ENCODE results near the gene RUNX1.

Gene RUNX1

DNA sequence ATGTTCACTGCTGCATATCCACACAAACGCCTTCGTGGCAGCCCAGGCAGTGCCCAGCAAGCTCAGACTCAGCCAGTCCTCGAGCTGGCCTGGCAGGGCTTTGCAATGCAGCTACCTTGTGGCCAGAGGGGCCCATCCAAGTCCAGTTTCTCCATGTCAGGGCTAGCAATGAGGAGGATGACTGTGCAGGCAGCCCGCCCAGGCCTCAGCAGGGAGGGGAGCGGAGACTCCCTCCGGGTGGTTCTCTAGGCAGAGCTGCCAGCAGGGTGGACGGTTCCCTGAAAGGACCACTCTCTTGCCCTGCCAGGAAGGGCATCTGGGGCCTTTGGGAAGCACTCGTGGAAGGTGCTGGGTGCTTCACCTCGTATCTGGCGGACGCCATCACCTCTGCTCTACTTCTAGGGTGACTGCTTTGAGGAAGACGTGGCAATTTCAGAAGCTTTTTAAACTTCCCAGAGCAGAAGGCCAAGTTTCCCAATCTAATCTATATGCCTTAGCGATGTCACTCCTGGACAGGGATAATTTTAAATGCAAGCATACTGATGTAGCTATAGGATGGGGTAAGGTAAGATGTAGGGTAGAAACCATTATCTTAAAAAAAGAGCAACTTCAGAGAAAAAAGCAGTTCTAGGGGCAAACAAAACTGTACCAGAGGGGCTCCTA lies 56.2 kb downstream of the RUNX1 start:
- no peak for DNase-seq (ENCODE audit: low spot score)

DNA sequence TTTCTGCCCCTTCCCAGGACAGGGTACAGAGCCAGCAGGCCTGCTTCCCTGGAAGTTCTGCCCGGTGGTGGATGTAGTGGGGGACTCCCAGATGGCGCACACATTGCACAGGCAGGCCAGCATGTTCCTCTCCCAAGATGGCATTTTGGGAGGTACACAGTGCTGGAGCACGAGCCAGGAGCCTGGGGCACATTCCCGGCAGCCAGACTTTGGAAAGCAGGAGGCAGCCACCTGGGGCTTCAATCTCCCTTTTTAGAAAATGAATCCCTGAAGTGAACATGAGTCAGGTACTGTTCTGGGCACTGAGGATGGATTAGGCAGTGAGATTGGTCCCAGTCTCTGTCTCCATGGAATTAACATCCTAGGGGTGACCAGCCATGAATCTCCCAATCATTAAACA lies 56.9 kb downstream of the RUNX1 start:
- no peak for DNase-seq (ENCODE audit: low spot score)

DNA sequence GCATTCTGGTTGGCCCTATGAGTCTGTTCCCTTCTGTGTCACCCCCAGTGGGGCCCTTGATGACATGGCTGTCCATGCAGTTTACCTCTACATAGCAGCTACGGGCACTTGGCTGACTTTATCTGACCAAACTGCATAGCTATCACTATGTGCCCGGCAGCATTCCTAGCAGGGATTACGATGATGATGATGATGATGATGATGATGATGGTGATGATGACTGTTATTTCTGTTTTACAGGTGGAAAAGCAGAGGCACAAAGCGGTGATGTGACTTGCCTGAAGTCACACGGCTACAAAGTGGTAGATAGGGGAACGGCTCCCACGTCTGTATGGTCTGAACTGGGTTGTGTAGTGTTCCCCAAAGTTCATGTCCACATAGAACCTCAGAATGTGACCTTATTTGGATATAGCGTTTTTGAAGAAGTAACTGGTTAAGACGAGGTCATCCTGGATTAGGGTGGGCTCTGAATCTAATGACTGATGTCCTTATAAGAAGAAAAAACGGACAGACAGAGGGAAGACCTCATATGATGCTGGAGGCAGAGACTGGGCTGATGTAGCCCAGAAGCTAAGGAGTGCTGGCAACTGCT lies 57.6 kb downstream of the RUNX1 start:
- DNase-seq (ENCODE audit: low spot score), result no peak

DNA sequence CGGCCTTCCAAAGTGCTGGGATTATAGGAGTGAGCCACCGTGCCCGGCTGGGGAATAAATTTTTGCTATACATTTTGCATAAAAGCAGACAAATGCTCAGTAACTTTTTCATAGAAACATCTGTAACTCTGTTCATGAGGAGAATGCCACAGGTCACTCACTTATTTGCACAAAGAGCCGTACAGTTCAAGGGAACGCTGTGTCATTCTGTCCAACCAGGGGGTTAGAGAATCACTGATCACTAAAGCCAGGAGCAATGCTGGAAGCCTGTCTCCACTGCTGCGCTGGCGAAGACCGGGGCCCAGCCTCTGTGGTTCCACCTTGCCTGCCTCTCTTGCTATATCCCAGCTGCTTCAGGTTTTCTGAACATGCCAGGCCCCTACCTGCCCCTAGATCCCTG lies 58.3 kb downstream of the RUNX1 start:
- DNase-seq (ENCODE audit: low spot score), result no peak

DNA sequence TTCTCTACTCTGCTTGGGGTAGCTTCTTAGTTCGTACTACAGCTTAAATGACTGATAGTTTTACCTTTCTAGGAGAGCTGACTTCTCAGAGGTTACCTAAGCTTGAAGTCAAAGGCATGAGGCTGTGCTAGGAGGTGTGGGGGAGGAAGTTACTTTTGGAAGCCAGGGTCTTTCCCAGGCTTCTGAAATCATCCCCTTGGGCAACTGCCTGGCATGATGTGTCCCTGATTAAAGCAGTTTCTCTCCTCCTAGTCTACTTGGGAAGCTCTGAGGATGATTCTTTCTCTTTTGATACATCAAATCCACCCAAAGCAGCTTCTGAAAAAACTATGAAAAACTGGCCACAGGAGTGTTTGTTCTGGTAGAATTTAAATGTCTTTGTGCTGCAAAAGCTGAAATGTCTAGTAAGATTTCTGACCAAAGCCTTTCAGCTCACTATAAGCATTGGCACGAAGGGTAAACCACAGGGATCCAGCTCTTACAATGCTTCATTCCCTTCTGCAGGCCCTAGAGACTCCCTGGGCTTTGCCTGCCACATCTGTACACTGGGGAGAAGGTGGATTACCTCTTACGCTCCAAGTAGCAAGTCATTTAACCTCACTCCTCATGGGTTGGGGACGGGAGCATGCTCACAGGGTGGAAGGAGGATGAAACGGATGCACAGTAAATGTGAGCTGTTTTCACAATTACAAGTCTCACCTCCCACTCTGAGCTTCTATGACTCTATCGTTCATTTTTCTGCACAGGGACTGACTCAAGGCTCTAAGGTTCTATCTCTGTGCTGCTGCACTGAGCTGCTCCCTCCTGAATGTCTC lies 59.6 kb downstream of the RUNX1 start:
- DNase-seq (ENCODE audit: low spot score), result peak; percentile 12

DNA sequence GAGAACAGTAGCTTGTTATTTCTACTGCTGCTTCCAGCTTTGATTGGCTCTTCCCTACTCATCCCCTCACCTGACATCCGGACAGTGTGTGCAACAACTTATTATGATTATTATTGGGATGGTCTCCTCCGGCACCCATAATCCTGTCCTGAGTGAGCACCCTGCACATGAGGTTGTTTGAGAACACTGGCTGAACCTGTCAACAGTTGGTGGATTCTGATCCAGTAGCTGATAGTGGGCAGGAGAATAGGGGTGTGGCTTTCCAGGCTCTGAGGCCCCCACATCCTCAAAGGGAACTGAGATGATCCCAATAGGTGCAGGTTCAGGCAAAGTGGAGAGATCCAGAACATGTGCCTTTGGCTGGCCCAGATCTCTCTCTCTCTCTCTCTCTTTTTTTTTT lies 60.5 kb downstream of the RUNX1 start:
- no peak for DNase-seq (ENCODE audit: low spot score)

DNA sequence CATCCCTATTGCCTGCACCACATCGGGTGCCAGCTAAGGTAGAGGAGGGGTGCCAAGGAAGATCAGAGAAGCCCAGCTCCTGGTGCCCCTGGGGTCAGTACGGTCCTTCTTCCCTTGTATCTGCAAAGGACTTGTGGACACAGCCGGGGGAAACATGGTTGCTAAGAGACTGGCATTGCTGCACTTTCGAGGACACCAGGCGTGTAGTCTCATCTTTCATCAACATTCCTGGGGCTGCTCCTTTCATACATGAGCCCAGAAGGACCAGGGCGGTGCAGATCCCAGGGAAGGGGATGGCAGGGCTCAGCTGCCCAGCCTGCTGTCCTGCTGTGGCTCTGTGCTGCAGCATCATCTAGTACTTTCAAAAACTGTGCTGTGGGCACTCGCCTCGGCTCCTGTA lies 61.0 kb downstream of the RUNX1 start:
- DNase-seq (ENCODE audit: low spot score), result no peak

DNA sequence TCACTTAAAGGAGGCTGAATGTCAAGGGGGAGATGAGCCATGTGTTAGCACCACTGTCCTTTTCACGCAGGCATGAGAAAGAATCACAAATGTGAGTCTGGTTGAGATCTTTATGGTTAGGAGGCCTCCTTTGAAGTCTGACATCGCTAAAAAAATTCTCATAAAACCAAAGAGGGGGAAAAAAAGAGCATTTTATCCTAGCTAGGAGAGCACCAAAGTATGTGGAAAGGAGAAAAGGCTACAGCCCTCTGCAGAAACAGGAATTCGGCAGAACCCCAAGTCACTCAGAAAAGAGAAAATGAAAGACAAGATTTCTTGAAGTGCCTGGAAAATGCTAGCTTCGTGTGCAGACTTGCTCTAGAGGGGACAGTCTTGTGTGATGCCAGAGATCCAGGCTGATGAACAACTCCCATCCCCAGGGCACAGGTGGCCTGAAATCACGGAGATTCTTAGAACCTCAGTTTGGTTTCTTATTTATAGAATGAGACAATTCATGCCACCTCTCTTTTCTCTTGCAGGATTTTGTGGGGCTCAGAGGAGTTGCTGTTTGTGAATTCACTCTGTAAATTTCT lies 61.5 kb downstream of the RUNX1 start:
- DNase-seq (ENCODE audit: low spot score), result no peak

DNA sequence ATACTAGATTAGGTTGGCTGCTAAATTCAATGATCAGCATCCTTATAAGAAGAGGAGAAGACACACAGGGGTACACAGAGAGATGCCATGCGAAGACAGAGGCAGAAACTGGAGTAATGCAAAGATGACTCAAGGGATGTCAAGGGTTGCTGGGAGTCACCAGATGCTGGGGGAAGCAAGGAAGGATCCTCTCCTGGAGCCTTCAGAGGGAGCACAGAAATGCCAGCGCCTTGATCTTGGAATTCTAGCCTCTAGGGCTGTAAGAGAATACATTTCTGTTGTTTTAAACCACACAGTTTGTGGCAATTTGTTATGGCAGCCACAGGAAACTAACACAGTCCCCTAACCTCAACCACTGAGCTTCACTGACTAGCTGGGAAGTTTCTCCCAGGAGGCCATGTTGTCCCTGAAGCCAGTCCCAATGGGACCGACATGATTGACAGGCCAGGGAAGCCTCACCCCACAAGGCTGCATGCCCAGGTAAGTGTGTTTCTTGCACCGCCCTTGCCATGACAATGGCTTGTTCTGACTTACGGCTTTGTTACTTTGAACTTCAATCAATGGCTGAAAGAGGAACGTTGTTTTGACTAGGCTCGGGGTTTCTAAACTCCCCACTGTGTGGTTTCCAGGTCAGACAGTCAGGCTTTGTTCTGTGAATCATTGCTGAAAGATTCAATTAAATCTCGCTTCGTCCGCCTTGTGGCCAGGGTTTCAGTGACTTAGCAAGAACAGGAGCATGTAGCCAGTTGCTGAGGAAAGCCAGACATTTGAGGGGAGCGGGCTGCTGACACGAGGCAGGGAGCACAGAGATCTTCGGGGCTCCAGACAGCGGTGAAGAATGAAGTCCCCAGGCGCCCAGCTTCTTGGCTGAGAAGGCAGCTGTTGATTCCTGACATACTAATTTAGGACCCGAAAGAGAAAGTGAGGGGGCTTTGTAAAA lies 62.3 kb downstream of the RUNX1 start:
- peak; percentile 75 for DNase-seq (ENCODE audit: low spot score)

DNA sequence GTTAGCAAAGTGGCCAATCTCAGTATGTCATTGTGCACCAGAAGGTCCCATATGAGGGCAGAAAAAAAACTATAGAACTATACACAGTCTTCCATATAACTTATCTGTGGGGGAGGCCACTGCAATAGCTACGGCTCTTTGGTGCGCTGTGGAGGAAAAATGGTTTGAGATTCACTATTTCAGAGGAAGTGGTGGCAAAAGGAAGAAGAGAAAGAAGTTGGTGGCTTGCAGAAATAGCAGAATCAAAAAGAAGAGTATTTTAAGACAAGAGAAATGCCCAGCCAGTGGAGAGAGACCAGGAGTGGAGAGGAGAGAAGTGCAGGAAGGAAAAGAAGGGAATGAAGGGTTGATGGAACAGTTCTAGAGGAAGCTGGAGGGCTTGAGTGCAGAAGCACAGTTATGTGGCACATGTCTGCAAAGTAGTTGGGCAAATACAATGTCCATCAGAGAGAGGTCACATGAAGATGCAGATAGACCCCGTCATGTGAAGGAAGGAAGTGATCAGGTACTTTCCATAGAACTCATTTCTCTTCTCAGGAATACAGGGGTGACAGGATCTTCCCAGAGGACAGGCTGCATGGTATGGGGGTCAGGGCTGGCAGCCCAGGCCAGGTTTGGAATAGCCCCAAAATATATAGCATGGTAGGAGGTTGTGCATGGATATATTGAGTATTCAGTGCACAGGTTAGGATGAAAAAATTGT lies 64.6 kb downstream of the RUNX1 start:
- no peak for DNase-seq (ENCODE audit: low spot score)

DNA sequence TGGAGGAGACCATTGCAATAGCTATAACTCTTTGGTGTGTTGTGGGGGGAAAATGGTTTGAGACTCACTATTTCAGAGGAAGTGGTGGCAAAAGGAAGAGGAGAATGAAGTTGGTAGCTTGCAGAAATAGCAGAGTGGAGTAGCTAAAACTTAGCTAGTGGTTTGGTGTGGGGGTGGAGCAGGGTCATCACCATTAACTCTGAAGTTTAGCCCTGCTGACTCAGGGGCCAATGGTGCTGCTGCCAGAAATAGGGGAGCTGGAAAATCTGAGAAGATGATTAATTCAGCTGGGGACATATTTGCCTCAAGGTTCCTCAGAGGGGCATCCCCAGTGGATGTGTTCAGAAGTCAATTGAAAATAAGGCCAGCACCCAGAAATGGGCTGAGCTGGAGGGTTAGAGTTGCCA lies 65.4 kb downstream of the RUNX1 start:
- DNase-seq (ENCODE audit: low spot score), result peak; percentile 52

DNA sequence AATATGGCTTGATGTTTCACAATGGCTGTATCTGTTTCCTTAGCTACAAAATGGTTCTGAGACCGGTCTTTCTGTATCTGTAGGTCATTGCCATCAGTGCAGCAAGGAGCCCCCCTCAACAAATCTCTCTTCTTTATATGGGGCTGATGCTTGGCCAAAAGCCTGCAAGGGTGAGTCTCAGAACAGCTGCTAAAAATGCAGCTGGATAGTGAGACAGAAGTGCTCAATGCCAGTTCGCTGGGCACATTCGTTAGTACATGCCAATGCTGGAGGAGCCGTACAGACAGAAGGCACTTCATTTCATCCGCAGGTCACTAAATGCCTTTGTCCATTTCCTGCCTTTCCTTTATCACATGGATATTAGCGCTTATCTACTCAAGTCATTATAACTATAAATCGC lies 67.3 kb downstream of the RUNX1 start:
- DNase-seq (ENCODE audit: low spot score), result no peak

DNA sequence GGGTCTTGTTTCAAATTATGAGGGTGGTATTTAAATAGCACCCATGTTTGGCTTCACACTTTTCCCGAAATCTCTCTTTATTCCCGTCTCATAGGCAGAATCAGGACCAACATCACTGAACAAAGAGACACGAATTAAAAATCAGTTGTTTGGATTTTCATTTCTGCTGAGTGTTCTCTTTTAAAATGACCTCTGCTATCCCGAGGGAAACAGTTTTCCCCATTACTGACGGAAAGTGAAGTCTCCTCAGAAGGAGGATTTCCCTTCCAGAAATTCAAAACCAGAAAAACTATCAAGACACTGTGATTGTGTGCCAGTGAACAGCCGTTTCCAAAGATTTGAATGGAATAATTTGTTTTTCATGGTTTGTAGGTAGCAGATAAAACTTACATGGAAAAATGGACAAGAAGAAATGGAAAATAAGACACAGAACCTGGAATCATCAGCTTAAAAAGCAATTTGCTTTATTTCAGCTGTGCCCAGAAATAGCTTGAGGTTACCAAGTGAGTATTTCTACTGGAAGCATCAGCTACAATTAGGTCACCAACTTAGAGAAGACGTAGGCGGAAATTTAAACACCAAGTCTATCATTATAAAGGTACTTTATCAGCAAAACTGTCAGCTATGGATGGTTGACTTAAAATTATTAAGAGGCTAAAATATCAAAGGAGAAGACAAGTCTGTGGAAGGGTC lies 68.5 kb downstream of the RUNX1 start:
- DNase-seq (ENCODE audit: low spot score), result no peak

DNA sequence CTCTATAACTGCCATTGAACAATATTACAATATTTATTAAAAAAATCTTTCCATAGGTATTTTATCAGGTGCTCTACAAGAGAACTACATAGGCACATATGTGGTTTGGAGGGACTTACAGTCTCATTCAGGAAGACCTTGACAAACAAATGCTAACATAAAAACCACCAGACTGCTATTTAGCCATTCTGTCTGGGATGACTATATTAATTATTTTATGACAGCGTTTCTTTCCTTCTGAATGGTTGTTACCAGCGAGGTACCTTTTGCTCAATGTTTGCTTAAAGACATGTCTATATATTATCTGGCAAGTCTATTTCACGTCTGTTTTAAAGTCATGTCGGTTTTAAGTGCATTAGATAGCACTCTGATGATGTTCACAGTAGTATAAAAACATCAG lies 69.7 kb downstream of the RUNX1 start:
- DNase-seq (ENCODE audit: low spot score), result no peak

DNA sequence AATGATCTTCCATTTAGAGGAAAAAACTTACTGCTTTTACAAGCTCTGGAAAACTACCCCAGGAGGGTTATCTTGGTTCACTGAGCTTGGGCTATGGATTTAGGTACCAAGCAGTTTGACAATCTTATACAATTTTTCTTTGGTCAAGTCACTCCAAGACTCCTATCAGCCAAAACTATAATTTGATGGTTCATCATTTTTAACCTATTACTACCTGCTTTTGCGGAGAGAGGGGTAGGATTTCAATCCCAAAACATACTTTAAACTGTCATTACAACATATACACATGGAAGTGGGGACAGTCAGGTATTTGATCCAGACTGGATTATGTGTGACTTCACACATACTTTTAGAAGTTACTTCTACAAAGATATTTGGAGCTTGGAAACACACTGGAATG lies 71.8 kb downstream of the RUNX1 start:
- no peak for DNase-seq (ENCODE audit: low spot score)

DNA sequence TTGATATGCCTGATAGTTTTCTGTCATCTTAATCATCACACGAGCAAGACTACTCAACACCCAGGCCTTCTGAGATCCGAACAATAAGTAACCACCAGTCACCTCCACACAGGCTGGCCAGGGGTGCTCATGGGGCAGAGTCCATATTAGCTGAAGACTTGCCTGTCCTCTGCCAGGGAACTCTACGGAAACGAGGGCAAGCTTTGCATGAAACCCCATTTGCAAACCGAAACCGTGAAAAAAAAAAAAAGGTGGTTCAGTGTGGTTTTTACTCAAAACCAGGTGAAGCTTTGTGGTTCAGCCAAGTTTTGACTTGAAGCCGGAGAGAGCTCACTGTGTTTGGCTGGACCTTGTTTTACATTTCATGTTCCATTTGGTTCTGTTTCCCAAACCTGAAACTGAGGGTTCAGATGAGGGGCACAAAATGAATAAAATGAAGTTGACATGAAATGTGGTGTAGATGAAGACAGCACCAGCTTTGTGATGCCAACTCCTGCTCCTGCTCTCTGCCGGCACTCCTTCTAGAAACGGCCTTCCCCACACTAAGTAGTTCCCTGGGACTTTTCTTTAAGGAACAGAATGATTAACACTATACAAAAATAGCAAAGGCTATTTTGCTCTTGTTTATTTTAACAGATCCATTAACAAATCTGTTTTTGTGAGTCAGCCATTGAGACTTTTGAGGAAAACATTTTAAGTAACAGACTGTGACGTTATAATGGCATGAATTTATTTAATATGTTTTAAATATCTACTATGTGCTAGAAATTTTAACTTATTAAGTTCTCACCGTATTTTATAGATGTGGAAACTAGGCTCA lies 74.7 kb downstream of the RUNX1 start:
- DNase-seq (ENCODE audit: low spot score), result peak; percentile 70

DNA sequence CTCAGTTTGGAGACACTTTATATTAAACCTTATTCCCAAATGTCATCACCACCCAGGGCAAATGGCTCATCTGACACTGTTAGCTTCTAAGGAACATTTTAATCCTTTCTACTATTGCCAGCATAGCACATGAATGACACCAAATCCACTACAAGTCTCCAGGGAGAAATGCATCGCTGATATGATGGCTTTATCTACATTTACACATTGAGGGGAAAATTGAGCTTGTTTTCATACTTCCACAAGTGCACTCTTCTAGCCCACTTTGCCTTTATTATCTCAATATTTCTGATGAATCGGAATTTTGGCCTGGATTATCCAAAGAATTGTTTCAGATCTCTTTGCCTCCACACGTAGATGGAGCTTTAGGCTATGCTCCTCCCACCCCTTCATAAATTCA lies 75.4 kb downstream of the RUNX1 start:
- DNase-seq (ENCODE audit: low spot score), result no peak

DNA sequence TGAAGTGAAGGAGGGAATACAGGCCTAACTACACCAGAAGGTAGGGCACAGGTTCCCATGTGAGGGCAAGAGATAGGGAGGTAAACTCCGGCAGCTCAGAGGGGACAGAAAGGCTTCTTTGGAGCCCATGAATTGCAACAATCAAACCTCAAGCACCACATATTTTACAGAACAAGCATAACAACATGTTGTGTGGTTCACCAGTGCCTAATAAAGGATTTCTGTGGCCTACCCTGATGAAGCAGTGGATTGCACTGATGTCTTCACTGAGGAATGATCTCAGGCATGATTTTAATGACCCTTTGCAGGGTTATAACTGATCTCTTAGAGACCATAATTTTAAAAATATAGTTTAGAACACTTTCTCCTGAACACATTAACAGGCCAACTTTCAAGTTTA lies 77.4 kb downstream of the RUNX1 start:
- DNase-seq (ENCODE audit: low spot score), result no peak

DNA sequence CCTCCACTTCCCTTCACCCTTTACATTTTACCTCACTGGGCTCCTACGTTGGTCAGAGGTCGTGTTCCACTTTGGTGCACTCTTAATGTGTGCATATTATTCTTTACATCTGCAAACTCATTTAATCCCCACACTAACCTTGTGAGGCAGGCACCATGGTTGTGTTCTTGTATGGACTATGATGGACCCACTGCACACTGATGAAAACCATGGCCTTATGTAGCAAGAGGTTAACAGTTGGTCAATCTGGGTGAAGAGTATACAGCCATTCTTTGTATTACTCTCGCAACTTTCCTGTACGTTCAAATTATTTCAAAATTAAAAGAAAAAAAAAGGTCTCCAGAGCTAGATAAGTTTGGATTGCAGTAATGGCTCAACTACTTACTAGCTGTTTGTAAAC lies 78.5 kb downstream of the RUNX1 start:
- DNase-seq (ENCODE audit: low spot score), result no peak

DNA sequence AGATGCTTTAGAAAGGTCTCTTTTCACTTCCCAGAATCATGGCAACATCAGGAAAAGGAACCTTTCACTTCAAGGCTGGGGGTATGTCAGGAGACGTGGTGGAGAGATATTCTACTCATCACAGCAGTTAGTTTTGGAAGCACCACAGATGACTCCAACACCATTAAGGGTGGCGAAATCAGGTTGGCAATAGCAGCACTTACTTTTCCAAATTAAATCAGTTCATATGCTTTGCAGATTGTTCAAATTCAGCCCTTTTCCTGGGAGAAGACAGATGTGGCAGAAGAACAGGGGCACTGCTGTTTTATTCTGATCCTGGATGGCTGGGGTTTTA lies 79.0 kb downstream of the RUNX1 start:
- no peak for DNase-seq (ENCODE audit: low spot score)

All from CD4-positive, alpha-beta T cell treated with Interleukin-6 at 100 ng/mL for 8 hours (primary cell).